GM12865 (cell line): Measurements from ENCODE around the gene AQP12A.
"Not testable (repeated sequence)": the region's sequence is repeated elsewhere in the genome, so short reads cannot be mapped to it uniquely, and the experiment has no call there.

ENCODE experiments used
- DNase-seq: peaks from one replicate; pipeline ENCODE4 v3.0.0; 2010; ENCODE audit warnings: low read depth
- H3K4me3 ChIP-seq: 2 replicates; pipeline ENCODE4 v1.5.1; 2011; ENCODE audit warnings: mild to moderate bottlenecking, low read depth, low read length, control low read depth
- TF ChIP-seq, protein P1 (sequence below): IDR thresholded peaks from 2 replicates; pipeline ENCODE4 v1.5.1; 2011; ENCODE audit warnings: low read length, control low read depth, low read depth, inconsistent platforms; ENCODE audit not compliant: insufficient read depth; ENCODE audit errors: missing control alignments

AQP12A gene

GRCh38 chr2:240686460-240686859 is 5.2 kb upstream of the AQP12A start:
- TF ChIP-seq, protein P1, sequence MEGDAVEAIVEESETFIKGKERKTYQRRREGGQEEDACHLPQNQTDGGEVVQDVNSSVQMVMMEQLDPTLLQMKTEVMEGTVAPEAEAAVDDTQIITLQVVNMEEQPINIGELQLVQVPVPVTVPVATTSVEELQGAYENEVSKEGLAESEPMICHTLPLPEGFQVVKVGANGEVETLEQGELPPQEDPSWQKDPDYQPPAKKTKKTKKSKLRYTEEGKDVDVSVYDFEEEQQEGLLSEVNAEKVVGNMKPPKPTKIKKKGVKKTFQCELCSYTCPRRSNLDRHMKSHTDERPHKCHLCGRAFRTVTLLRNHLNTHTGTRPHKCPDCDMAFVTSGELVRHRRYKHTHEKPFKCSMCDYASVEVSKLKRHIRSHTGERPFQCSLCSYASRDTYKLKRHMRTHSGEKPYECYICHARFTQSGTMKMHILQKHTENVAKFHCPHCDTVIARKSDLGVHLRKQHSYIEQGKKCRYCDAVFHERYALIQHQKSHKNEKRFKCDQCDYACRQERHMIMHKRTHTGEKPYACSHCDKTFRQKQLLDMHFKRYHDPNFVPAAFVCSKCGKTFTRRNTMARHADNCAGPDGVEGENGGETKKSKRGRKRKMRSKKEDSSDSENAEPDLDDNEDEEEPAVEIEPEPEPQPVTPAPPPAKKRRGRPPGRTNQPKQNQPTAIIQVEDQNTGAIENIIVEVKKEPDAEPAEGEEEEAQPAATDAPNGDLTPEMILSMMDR: no peak
- peak; percentile 36 for DNase-seq
- H3K4me3 ChIP-seq: no peak overlapping the region

DNA sequence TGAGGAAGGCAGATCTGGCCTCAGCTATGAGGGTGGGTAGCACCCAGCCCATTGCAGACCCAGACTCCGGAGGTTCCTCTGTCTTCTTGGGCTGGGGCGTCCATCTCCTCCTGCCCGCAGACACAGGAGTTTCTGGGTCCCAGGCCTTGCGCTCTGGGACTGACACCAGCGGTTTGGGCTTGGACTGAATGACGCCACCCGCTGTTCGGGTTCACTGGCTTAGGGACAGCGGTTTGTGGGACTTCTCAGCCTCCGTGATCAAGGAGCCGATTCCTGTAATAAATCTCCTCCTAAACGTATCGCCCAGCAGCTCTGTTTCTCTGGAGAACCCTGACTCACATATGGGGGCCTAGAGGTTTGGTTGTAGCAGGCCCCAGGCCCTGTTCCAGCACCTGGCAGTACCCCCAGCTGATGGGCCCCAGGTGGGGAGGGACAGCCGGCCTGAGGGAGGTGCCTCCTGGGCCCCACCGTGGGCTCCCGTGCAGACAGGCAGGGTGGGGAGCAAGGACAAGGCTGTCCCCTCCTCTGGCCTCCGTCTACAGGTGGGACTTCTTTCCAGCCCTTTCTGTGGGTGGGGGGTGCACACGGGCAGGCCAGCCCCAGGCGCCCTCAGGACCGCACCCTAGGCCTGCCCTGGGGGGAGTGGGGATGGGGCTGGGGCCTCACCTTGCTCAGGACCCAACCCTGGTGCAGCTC is 4.5 kb upstream of the AQP12A start:
- TF ChIP-seq, protein P1: no peak
- H3K4me3 ChIP-seq: no peak overlapping the region
- DNase-seq: no peak

DNA sequence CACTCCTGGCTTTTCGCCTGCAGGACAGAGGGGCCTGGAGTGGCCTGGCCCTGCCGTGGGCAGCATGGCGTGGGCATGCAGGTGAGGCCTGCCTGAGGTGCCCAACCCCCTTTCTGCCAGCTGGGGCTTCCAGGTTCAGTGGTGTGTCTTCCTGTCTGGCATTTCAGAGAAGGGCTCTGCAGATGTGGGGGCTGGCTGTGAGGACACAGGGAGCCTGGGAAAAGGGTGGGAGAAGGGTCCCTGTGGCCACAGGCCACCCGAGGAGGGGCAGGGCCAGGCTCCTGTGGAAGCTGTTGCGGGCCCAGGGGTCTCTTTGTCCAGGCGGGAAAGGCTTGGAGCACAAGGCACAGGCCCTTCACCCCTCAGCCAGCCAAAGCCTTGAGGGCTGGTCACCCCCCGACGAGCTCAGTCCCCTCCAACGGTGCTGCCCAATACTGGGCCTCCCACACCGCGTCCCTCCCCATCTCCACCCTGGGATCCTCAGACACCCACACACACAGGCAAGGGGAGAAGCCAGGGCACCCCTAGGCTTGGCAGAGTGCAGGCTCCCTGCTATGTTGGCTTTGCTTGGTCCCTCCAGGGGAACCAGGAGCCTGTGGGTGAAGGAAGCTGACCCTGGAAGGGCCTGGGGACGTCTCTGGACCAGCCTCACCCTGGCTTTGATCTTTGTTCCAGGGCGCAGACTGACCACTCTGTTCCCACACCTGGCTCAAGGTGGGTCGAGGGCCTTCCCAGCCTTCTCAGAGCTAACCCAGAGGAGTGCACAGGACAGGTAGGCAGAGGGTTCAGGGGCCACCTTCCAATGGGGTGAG is 3.7 kb upstream of the AQP12A start:
- DNase-seq: no peak
- no peak overlapping the region for H3K4me3 ChIP-seq
- TF ChIP-seq, protein P1: no peak

DNA sequence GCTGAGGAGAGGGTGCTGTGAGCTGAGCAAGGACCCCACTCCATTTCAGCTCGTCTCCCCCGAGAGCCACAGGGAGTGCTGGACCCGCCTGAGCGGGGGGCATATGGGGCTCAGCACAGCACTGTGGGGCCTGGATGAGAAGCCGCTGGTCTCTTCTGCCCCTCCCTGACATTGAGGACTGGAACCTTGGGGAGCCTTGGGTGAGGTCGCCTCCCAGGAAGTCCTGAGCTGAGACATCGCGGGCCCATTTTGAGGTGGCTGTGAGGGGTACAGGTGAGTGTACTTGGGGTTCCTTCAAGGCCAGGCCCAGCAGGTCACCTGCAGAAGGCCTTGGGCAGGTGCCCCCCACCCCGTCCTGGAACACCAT is 3.1 kb upstream of the AQP12A start:
- DNase-seq: no peak
- TF ChIP-seq, protein P1: no peak
- H3K4me3 ChIP-seq: no peak overlapping the region

- H3K4me3 ChIP-seq: no peak overlapping the region
- DNase-seq: no peak
- TF ChIP-seq, protein P1: no peak
Observed at GRCh38 chr2:240689975-240690374, 1.7 kb upstream of the AQP12A start.

DNA sequence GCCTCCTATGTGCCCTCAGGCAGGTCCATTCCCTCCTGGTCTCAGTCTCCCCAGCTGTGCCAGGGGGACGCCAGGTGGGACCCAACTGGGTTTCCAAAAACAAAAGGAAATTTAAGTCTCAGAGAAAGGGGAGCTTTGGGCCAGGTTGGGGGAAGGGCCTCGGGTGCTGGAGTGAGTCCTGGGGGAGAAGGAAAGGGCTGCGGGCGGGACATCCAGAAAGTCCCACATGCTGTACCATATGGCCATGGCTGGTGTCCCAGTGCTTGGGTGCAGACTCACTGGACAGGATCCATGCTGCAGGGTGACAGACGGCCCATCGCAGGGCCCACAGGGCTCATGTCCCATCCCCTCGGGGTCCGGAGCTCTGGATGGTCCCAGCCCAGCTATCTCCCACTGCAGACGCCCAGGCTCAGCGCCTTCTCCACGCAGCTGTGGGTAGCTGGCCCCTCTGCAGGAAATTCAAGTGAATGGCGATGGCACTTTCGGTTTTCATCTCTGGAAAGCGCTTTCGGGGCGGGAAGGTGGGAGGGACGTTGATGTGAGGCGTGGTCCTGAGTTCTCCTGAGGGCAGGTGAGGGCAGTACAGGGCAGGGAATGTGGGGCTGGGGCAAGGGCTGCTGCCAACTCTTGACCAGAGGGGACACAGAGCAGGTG is 1.1 kb upstream of the AQP12A start:
- H3K4me3 ChIP-seq, DNase-seq: not testable (repeated sequence)

DNA sequence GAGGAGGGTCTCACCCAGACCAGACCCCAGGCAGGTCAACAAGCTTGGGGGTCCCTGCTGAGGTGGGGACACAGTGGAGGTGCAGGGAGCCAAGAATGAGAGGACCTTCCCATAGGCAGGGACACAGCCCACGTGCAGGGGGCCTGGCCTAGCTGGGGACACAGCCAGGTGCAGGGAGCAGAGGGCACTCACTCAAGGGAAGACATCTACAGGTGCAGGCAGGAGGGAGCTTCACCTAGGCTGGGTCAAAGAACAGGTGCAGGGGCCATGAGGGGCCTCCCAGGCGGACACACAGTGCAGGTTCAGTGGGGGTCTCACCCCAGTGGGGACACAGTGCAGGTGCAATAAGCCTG is 615 bp upstream of the AQP12A start:
- DNase-seq, H3K4me3 ChIP-seq: not testable (repeated sequence)

- not testable (repeated sequence) for H3K4me3 ChIP-seq, DNase-seq
Observed at GRCh38 chr2:240692583-240693561, 1.2 kb downstream of the AQP12A start.

DNA sequence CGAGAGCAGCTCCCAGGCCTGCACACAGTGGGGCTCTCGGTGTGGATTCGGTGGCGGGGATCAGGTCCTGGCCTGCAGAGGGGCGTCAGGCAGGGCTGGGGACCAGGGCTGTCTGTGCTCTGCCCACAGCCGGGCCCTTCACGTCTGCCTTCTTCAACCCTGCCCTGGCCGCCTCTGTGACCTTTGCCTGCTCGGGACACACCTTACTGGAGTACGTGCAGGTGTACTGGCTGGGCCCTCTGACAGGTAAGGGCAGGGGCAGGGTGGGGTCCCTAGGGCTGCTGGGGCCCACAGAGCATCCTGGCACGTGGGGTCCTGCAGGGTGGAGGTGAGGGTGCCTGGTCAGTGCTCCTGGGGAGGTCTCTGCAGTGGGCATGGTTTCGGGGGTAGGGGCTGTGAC is 2.6 kb downstream of the AQP12A start:
- not testable (repeated sequence) for DNase-seq, H3K4me3 ChIP-seq

DNA sequence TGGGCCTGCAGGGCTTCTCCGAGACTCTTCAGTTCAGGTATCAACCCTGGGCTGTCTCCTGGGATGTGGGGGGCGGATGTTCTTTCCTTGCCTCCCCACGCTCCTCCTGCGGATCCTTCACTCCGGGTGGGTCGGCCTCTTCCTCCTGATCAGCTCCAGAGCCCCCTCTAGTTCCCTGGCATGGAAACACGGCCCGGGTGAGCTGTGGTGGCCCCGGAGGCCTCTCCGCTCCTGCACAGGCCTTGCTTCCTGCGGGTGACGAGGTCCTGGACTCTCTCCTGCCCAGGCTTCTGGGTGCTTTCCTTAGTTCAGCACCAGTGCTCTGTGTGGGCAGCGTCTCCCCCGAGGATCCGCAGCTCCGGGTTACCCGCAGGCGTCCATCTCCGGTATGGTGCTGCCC is 3.9 kb downstream of the AQP12A start:
- not testable (repeated sequence) for DNase-seq, H3K4me3 ChIP-seq

GRCh38 chr2:240696469-240696868 is 4.8 kb downstream of the AQP12A start:
- not testable (repeated sequence) for H3K4me3 ChIP-seq, DNase-seq
